H1 (cell line): ENCODE measurements around the gene VPS51. TPM values are rescaled to one million over a fixed set of nuclear protein-coding genes. Genes with fewer than 3 reads are reported as not detected.
A peak's percentile ranks its signal among the peaks of the same experiment; 100 is the strongest.

Experiments
- BACH1 ChIP-seq: IDR thresholded peaks from 2 replicates; pipeline ENCODE4 v1.6.1; 2012; ENCODE audit warnings: low read length, improper control_type of control experiment
- GABPA ChIP-seq: IDR thresholded peaks from 2 replicates; pipeline ENCODE4 v1.6.1; 2011; ENCODE audit warnings: mild to moderate bottlenecking, low read length, moderate library complexity, borderline replicate concordance; ENCODE audit not compliant: insufficient read depth
- HDAC2 ChIP-seq, 2 experiments: fragments of 300-600 bp in 1 of 2; sonication (generic) in 1 of 2; IDR thresholded peaks; 2 replicates each; pipeline ENCODE4 v1.6.1; 2011 to 2012; ENCODE audit warnings: low read depth in 2 of 2, low read length in 2 of 2, mild to moderate bottlenecking in 2 of 2, moderate library complexity in 2 of 2, borderline replicate concordance in 1 of 2, inconsistent platforms in 1 of 2
- NRF1 ChIP-seq: IDR thresholded peaks from 2 replicates; pipeline ENCODE4 v1.6.1; 2011; ENCODE audit warnings: mild to moderate bottlenecking, low read depth, low read length, improper control_type of control experiment
- POLR2AphosphoS5 ChIP-seq: IDR thresholded peaks from 2 replicates; pipeline ENCODE4 v1.6.1; 2011; ENCODE audit warnings: low read depth, low read length
- SP4 ChIP-seq: IDR thresholded peaks from 2 replicates; pipeline ENCODE4 v1.6.1; 2012; ENCODE audit warnings: low read length, inconsistent platforms
- TBP ChIP-seq: IDR thresholded peaks from 2 replicates; pipeline ENCODE4 v1.6.1; 2011; ENCODE audit warnings: low read depth, low read length, improper control_type of control experiment
- TCF12 ChIP-seq: IDR thresholded peaks from 2 replicates; pipeline ENCODE4 v1.6.1; 2011; ENCODE audit warnings: low read depth, mild to moderate bottlenecking, low read length
- polyA plus RNA-seq, 7 experiments: library from polyadenylated mRNA; depleted of rRNA in 3 of 7; stranded (reverse) in 5 of 7; unstranded in 2 of 7; fragments of >200 nt in 5 of 7; fragments of 200-250 nt in 2 of 7; gene quantifications; 1 replicate in 5 of 7; 2 replicates in 1 of 7; 4 replicates in 1 of 7; pipeline versions ENCODE4 v1.2.1 to v1.2.3, GENCODE V29; 2011 to 2013; ENCODE audit warnings: missing spikeins in 2 of 7, mixed read lengths in 2 of 7
- total RNA-seq: library from RNA; stranded (reverse); fragmentation: NEBNext Ultra II Directional; extraction: Animal tissue kit (Norgen Biotek cat#: 25700); gene quantifications from 2 replicates; pipeline ENCODE4 v1.2.1, GENCODE V29; 2021
- TF ChIP-seq, protein P1 (sequence below): IDR thresholded peaks from 2 replicates; pipeline ENCODE4 v1.6.1; 2012; ENCODE audit warnings: inconsistent platforms
- TF ChIP-seq, protein P2 (sequence below): IDR thresholded peaks from 2 replicates; pipeline ENCODE4 v1.6.1; 2012; ENCODE audit warnings: inconsistent platforms
- TF ChIP-seq, protein P3 (sequence below): IDR thresholded peaks from 2 replicates; pipeline ENCODE4 v1.6.1; 2012; ENCODE audit warnings: low read length, inconsistent platforms

The VPS51 gene
- total and polyA plus RNA-seq, 2 of the 8 experiments (the other 6 are each of a cell fraction or from before 2014, with no cell fraction given): 97.4 to 142 TPM

DNA sequence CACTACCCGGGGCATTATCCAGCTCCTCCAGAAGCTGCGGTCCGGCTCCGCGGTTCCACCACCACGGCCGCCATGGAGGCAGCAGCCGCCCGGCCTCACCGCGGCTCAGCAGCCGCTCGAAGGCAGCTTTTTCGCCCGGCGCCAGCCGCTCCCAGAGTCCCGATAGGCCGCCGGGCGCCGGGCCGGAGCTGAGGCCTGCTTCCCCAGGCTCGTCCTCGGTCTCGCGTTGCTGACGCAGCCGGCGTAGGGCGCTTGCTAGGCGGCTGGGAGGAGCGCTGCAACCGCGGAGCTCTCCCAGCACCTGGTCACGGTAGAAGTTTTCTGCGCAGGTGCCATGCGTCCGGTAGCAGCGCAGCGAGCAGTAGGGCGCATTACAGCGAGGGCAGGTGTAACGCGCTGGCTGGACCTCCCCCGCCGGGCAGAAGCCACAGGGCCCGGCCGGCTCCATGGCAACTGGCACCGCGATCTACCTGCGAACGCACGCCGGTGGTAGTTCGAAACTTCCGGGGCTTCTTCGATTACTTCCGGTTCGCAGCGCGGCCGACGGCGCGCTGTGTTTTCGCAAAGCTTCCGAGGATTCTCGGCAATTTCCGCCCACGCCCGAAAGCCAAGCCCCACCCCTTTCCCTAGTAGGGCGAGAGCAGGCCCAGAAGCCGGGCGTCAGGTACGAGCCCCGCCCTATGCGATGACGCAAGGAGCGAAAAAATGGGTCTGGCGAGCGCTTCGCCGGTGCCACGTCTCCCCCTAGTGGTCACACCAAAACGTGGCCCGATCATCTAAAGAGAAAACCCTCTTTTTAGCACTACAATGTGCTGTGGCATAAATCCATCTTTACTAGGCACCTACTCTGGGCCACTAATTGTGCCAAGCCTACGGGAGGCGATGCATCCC is 21.4 kb downstream of the VPS51 start, which contains the start of gene ZNHIT2 (continued):
- peak; percentile 13; the same call in 1 of the 2 replicates for TF ChIP-seq NRF1
- peak; percentile 96 for TF ChIP-seq GABPA
- TF ChIP-seq, protein P1, sequence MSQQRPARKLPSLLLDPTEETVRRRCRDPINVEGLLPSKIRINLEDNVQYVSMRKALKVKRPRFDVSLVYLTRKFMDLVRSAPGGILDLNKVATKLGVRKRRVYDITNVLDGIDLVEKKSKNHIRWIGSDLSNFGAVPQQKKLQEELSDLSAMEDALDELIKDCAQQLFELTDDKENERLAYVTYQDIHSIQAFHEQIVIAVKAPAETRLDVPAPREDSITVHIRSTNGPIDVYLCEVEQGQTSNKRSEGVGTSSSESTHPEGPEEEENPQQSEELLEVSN: no peak; the same call in 1 of the 2 replicates
- peak; percentile 92 for TF ChIP-seq POLR2AphosphoS5
- 0 out of 2 replicates have a peak, but pooled peaks have one; percentile 16 for TF ChIP-seq TCF12
- TF ChIP-seq, protein P2, sequence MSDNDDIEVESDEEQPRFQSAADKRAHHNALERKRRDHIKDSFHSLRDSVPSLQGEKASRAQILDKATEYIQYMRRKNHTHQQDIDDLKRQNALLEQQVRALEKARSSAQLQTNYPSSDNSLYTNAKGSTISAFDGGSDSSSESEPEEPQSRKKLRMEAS: no peak; the same call in 1 of the 2 replicates
- no peak for TF ChIP-seq SP4
- TF ChIP-seq BACH1: no peak; the same call in 1 of the 2 replicates
- TF ChIP-seq, protein P3, sequence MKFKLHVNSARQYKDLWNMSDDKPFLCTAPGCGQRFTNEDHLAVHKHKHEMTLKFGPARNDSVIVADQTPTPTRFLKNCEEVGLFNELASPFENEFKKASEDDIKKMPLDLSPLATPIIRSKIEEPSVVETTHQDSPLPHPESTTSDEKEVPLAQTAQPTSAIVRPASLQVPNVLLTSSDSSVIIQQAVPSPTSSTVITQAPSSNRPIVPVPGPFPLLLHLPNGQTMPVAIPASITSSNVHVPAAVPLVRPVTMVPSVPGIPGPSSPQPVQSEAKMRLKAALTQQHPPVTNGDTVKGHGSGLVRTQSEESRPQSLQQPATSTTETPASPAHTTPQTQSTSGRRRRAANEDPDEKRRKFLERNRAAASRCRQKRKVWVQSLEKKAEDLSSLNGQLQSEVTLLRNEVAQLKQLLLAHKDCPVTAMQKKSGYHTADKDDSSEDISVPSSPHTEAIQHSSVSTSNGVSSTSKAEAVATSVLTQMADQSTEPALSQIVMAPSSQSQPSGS: peak; percentile 89
- TF ChIP-seq HDAC2 (IDR thresholded peaks at IDR 0.05; ENCODE audit: borderline replicate concordance in 1 of 2, low read depth in 2 of 2, low read length in 2 of 2): peak in 1 of 2 experiments; percentile 54; a peak in 2 of 4 replicates
- peak; percentile 32; the same call in 1 of the 2 replicates for TF ChIP-seq TBP
